Calu3 (cell line): ENCODE data around the gene FOXP1. TPM values are rescaled to one million over a fixed set of nuclear protein-coding genes. Genes with fewer than 3 reads are reported as not detected.

Experiments
- BruUV-seq: library from RNA; stranded (reverse); fragments of 400-500 nt; replicated peaks from 2 replicates; lab custom pipeline; 2021; lab: Mats Ljungman, UMichigan
- CTCF ChIA-PET: fragments of 300-600 bp; sonication (Branson Sonifier 250); formaldehyde crosslinking; loops from one replicate; lab custom pipeline; 2022; ENCODE audit warnings: antibody characterized with exemption; lab: Charles Lee
- DNase-seq: peaks from one replicate; pipeline ENCODE4 v3.0.0; 2022
- H3K27ac Mint-ChIP-seq: one replicate; pipeline ENCODE4 v1.8.0; 2022; ENCODE audit warnings: mixed read lengths; ENCODE audit not compliant: unreplicated experiment
- H3K27me3 Mint-ChIP-seq: one replicate; pipeline ENCODE4 v1.8.0; 2022; ENCODE audit warnings: mixed read lengths; ENCODE audit not compliant: unreplicated experiment
- H3K36me3 Mint-ChIP-seq: one replicate; pipeline ENCODE4 v1.8.0; 2022; ENCODE audit warnings: mild to moderate bottlenecking, moderate library complexity, mixed read lengths; ENCODE audit not compliant: insufficient read depth, unreplicated experiment
- H3K4me1 Mint-ChIP-seq: one replicate; pipeline ENCODE4 v1.8.0; 2022; ENCODE audit warnings: mild to moderate bottlenecking, low read depth, mixed read lengths; ENCODE audit not compliant: unreplicated experiment
- H3K4me3 Mint-ChIP-seq: one replicate; pipeline ENCODE4 v1.8.0; 2022; ENCODE audit warnings: mild to moderate bottlenecking, low read depth, moderate library complexity, mixed read lengths; ENCODE audit not compliant: unreplicated experiment
- H3K9me3 Mint-ChIP-seq: one replicate; pipeline ENCODE4 v1.8.0; 2022; ENCODE audit warnings: low read depth, mixed read lengths; ENCODE audit not compliant: unreplicated experiment
- intact Hi-C: fragments of 100-400 bp; cut with micrococcal nuclease; formaldehyde crosslinking; loops from one replicate; pipeline ENCODE4 v1.10.0; 2022; ENCODE audit not compliant: unreplicated experiment
- total RNA-seq: library from RNA; stranded (reverse); gene quantifications from 2 replicates; pipeline ENCODE4 v1.2.3, GENCODE V29; 2022
- TF ChIP-seq, protein P1 (sequence below): fragments of 200-600 bp; IDR thresholded peaks from one replicate; pipeline ENCODE4 v1.8.0; 2022; ENCODE audit warnings: antibody characterized with exemption; ENCODE audit not compliant: unreplicated experiment

Gene FOXP1
- total RNA-seq, 1 experiment from 2014 or later: 82.8 TPM

DNA sequence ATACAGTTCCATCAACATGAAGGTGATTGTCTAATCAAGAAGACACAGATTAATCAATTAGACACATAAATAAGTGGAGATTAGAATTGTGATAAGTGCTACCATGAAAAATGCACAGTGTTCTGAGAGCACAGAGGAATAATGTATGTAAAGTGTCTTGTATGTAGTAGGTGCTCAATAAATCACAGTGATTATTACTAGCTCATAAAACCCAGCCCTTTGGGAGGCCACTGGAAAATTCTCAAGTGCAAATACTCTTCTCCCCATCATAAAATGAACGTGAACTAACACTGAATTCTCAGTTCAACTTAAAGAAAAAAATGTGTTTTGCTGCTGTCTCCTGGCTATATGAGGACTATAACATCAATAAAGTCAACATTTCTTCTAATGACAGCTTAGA lies 368.2 kb downstream of the FOXP1 start:
- H3K4me3 Mint-ChIP-seq: no peak overlapping the region
- H3K27me3 Mint-ChIP-seq: no peaks in the 10 kb centered on the region
- TF ChIP-seq, protein P1, sequence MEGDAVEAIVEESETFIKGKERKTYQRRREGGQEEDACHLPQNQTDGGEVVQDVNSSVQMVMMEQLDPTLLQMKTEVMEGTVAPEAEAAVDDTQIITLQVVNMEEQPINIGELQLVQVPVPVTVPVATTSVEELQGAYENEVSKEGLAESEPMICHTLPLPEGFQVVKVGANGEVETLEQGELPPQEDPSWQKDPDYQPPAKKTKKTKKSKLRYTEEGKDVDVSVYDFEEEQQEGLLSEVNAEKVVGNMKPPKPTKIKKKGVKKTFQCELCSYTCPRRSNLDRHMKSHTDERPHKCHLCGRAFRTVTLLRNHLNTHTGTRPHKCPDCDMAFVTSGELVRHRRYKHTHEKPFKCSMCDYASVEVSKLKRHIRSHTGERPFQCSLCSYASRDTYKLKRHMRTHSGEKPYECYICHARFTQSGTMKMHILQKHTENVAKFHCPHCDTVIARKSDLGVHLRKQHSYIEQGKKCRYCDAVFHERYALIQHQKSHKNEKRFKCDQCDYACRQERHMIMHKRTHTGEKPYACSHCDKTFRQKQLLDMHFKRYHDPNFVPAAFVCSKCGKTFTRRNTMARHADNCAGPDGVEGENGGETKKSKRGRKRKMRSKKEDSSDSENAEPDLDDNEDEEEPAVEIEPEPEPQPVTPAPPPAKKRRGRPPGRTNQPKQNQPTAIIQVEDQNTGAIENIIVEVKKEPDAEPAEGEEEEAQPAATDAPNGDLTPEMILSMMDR: no peak
- no peaks in the 10 kb centered on the region for H3K9me3 Mint-ChIP-seq
- CTCF ChIA-PET: interaction anchor here (0.6 kb wide), 1 partner anchor 88 kb away, joined by 3 read pairs; no protein-coding TSS in a partner anchor
- no peak overlapping the region for H3K27ac Mint-ChIP-seq
- DNase-seq: no peak
- H3K36me3 Mint-ChIP-seq: no peaks in the 10 kb centered on the region
- intact Hi-C loops: no loop called here
- H3K4me1 Mint-ChIP-seq: peaks cover 3% of the 10 kb centered on the region
- no TSS peak for BruUV-seq

DNA sequence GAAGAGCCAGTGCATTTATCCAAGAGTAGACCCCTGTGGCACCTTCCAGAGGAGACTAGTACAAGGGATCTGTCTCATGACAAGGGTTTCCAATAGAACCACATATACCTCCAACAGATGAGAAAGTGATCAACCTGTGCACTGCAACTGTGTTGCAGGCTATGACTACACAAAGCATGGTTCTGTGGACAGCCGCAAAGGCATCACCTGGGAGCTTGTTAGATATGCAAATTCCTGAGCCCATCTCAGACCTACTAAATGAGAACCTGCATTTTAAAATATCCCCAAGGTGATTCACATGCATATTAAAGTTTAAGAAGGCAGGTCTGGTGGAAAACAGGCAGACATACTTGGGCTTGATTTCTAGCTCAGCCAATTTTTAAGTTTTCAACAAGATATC lies 368.7 kb downstream of the FOXP1 start:
- TF ChIP-seq, protein P1: no peak

DNA sequence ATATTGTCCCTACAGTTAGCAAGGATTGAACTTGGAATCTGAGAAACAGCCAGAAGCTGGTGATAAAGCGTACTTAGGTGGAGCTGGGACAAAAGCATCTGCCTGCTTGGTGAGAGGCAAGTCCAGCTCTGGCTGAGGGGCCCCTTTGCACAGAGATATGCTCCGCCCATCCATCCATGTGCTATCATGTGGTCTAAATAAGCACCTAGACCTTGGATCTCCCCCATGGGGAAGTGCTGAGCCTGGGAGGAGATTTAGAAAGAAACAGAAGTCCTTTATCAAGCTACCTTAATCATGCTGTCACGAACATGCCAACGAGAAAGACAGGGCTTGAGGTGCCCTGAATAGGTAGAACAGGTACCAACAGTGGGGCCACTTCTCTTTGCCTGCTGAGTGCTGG lies 369.5 kb downstream of the FOXP1 start:
- Mint-ChIP-seq H3K27me3 (no peaks in the 10 kb centered on the region), H3K4me3 (no peak overlapping the region), H3K36me3 (no peaks in the 10 kb centered on the region), H3K9me3 (no peaks in the 10 kb centered on the region), H3K27ac (no peak overlapping the region), H3K4me1 (peaks cover 8% of the 10 kb centered on the region)
- intact Hi-C loops: no loop called here
- DNase-seq: no peak
- CTCF ChIA-PET: interaction anchor here (0.6 kb wide), 1 partner anchor 297 kb away, joined by 3 read pairs; no protein-coding TSS in a partner anchor
- TF ChIP-seq, protein P1: no peak
- no TSS peak for BruUV-seq

More for the DNA sequence above, 368.7 kb downstream of the FOXP1 start:
- CTCF ChIA-PET: interaction anchor here (0.6 kb wide), 2 partner anchors 88 to 296 kb away, joined by 3 read pairs; no protein-coding TSS in a partner anchor
- Mint-ChIP-seq H3K27me3 (no peaks in the 10 kb centered on the region), H3K27ac (no peak overlapping the region), H3K36me3 (no peaks in the 10 kb centered on the region), H3K9me3 (no peaks in the 10 kb centered on the region), H3K4me3 (no peak overlapping the region), H3K4me1 (peaks cover 8% of the 10 kb centered on the region)
- DNase-seq: no peak
- intact Hi-C loops: no loop called here
- no TSS peak for BruUV-seq

DNA sequence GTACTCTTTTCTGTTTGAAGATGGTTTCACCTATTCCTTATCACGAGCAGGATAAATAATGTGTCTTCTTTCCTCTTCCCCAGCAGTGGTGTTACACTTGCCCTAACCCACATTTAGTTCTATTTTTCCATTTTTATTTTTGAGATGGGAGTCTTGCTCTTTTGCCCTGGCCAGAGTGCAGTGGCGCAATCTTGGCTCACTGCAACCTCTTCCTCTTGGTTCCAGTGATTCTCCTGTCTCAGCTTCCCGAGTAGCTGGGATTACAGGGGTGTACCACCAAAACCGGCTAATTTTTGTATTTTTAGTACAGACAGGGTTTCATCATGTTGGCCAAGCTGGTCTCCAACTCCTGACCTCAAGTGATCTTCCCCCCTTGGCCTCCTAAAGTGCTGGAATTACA lies 372.4 kb downstream of the FOXP1 start:
- no peaks in the 10 kb centered on the region for H3K9me3 Mint-ChIP-seq
- no peaks in the 10 kb centered on the region for H3K36me3 Mint-ChIP-seq
- no peak for DNase-seq
- H3K4me3 Mint-ChIP-seq: no peak overlapping the region
- TF ChIP-seq, protein P1: no peak
- H3K4me1 Mint-ChIP-seq: peaks cover 27% of the 10 kb centered on the region
- no peak overlapping the region for H3K27ac Mint-ChIP-seq
- intact Hi-C loops: no loop called here
- H3K27me3 Mint-ChIP-seq: no peaks in the 10 kb centered on the region
- BruUV-seq: no TSS peak
- CTCF ChIA-PET: no interaction called here
